ENCODE measurements around the gene GRK2. TPM values are rescaled to one million over a fixed set of nuclear protein-coding genes. Genes with fewer than 3 reads are reported as not detected.

Gene GRK2
- total and polyA plus RNA-seq, 2 donors (not counting 3 experiments of a cell fraction or from before 2014, with no cell fraction given), result 57.9 to 62.3 TPM

- FAIRE-seq, result no peak
- dilution Hi-C loops (cut with MboI; ENCODE audit: extremely low pct_ligation_motif_present, low sequenced_read_pairs) (no loop called here), intact Hi-C loops (cut with micrococcal nuclease) (no loop called here)
- Histone ChIP-seq H3K4me2 (ENCODE audit: insufficient read depth, low read length) (no peak overlapping the region), H3K9me1 (replicated peaks; ENCODE audit: control insufficient read depth, extremely low read depth, insufficient read depth, low read length) (no peaks in the 10 kb centered on the region), H3K4me3 (replicated peaks in 1 of 3; ENCODE audit: insufficient read depth in 1 of 3, low read depth in 1 of 3, low read length in 3 of 3) (no peak overlapping the region), H3K36me3 (ENCODE audit: control insufficient read depth in 2 of 2, extremely low read depth in 1 of 2, insufficient read depth in 2 of 2, low read length in 2 of 2) (peaks cover 8 to 58% of the 10 kb centered on the region in 2 experiments), H3K79me2 (ENCODE audit: control insufficient read depth, insufficient read depth, low read length) (peaks cover 18% of the 10 kb centered on the region), H3K9me3 (replicated peaks; ENCODE audit: control insufficient read depth, insufficient read depth, low read length) (no peaks in the 10 kb centered on the region), H3K27me3 (ENCODE audit: control insufficient read depth in 2 of 2, insufficient read depth in 2 of 2, low read length in 2 of 2) (no peaks in the 10 kb centered on the region), H3K9ac (replicated peaks; ENCODE audit: extremely low read depth, insufficient read depth, low read length) (no peak overlapping the region), H3K4me1 (ENCODE audit: control insufficient read depth, extremely low read depth, insufficient read depth, low read length) (peaks cover 17% of the 10 kb centered on the region), H3K27ac (ENCODE audit: insufficient read depth, low read depth, low read length) (no peak overlapping the region), H2AFZ (ENCODE audit: low read depth, low read length) (no peak overlapping the region), H4K20me1 (replicated peaks; ENCODE audit: control insufficient read depth, extremely low read depth, insufficient read depth, low read length) (no peaks in the 10 kb centered on the region)
- DNase-seq (ENCODE audit: low read depth, low spot score), result no peak
- BruUV-seq (replicated peaks), result no TSS peak
- ChIA-PET POLR2A (no interaction called here), CTCF (interaction anchor here (1.1 kb wide), 1 partner anchor 37 kb away, joined by 3 read pairs; no protein-coding TSS in a partner anchor)
- TF ChIP-seq MYC (IDR thresholded peaks at IDR 0.05; ENCODE audit: low read depth, low read length) (no peak), POLR2A (IDR thresholded peaks at IDR 0.05; ENCODE audit: low read depth, low read length) (no peak), CTCF (IDR thresholded peaks at IDR 0.05; ENCODE audit: extremely low read depth in 1 of 2, insufficient read depth in 1 of 2, low read depth in 1 of 2, low read length in 2 of 2) (no peak), FOS (IDR thresholded peaks at IDR 0.05; ENCODE audit: borderline replicate concordance, insufficient read depth, low read length) (no peak), GATA2 (IDR thresholded peaks at IDR 0.05; ENCODE audit: insufficient read depth, insufficient read length, low read depth, low read length) (no peak), MAX (IDR thresholded peaks at IDR 0.05; ENCODE audit: insufficient read depth, insufficient read length) (no peak), POLR2AphosphoS5 (IDR thresholded peaks at IDR 0.05; ENCODE audit: insufficient read depth, low read depth, low read length) (no peak), JUN (IDR thresholded peaks at IDR 0.05; ENCODE audit: borderline replicate concordance, insufficient read depth, insufficient read length, low read depth) (no peak), EZH2 (IDR thresholded peaks at IDR 0.05; ENCODE audit: borderline replicate concordance, low read depth, low read length, severe bottlenecking) (no peak)
Observed at GRCh38 chr11:67280341-67280787, 14.1 kb downstream of the GRK2 start.
